GM19099 (cell line): ENCODE measurements around the gene SEC61A1.

Source experiments
- POLR2A ChIP-seq: IDR thresholded peaks from 3 replicates; pipeline ENCODE4 v1.6.1; 2011; ENCODE audit warnings: low read depth; ENCODE audit not compliant: insufficient read length; ENCODE audit errors: extremely low read depth

The SEC61A1 gene

GRCh38 chr3:128079823-128080222, 27.6 kb downstream of the SEC61A1 start:
- no peak for TF ChIP-seq POLR2A

GRCh38 chr3:128080323-128081080, 28.3 kb downstream of the SEC61A1 start:
- TF ChIP-seq POLR2A, result no peak

- no peak for TF ChIP-seq POLR2A
These were observed 29.0 kb downstream of the SEC61A1 start for GRCh38 chr3:128081226-128081625.

- TF ChIP-seq POLR2A, result no peak
These were observed 29.6 kb downstream of the SEC61A1 start for GRCh38 chr3:128081846-128082245.

- TF ChIP-seq POLR2A, result no peak
These were observed 30.3 kb downstream of the SEC61A1 start for GRCh38 chr3:128082546-128082945.

GRCh38 chr3:128083396-128083795, 31.2 kb downstream of the SEC61A1 start:
- no peak for TF ChIP-seq POLR2A

- TF ChIP-seq POLR2A, result no peak
These were observed 31.9 kb downstream of the SEC61A1 start for GRCh38 chr3:128083980-128084674.

GRCh38 chr3:128084675-128085021, 32.4 kb downstream of the SEC61A1 start:
- no peak for TF ChIP-seq POLR2A

- TF ChIP-seq POLR2A, result no peak
These were observed 36.9 kb downstream of the SEC61A1 start for GRCh38 chr3:128089135-128089534.

- TF ChIP-seq POLR2A, result no peak
These were observed 39.3 kb downstream of the SEC61A1 start for GRCh38 chr3:128091586-128091985.

- TF ChIP-seq POLR2A, result no peak
These were observed 42.3 kb downstream of the SEC61A1 start for GRCh38 chr3:128094295-128095151.

GRCh38 chr3:128095222-128095703, 43.0 kb downstream of the SEC61A1 start:
- no peak for TF ChIP-seq POLR2A

- no peak for TF ChIP-seq POLR2A
These were observed 46.0 kb downstream of the SEC61A1 start for GRCh38 chr3:128098234-128098633.

- TF ChIP-seq POLR2A, result no peak
These were observed 47.9 kb downstream of the SEC61A1 start for GRCh38 chr3:128100161-128100560.

- no peak for TF ChIP-seq POLR2A
These were observed 48.4 kb downstream of the SEC61A1 start for GRCh38 chr3:128100638-128101037.

- no peak for TF ChIP-seq POLR2A
These were observed 51.0 kb downstream of the SEC61A1 start for GRCh38 chr3:128103136-128103676.

- TF ChIP-seq POLR2A, result no peak
These were observed 55.6 kb downstream of the SEC61A1 start for GRCh38 chr3:128107834-128108233.
